ENCODE measurements around the gene BAG5.

Gene BAG5

DNA sequence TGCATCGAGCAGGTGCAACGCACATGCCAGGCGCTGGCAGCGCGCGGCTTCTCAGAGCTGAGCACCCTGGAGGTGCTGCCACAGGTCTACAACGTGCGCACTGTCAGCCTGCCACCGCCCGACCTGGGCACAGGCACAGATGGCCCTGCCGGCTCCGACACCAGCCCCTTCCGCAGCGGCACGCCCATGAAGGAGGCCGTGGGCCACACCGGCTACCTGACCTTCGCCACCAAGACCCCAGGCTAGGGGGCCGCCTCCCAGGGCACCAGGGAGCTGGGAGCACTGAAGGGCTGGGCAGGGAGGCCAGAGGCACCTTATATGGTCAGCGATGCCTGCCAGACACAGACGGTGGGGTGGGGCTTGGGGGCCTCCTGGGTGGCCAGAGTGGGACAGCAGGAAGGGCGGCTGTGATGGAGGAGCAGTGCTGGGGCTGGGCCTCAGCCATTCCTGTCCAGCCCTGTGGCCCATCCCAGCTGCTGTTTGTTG, 27.8 kb downstream of the BAG5 start:
- H3K79me2 ChIP-seq (ENCODE audit: insufficient read depth, low read length): peaks cover 16% of the 10 kb centered on the region; the same call in 1 of the 2 replicates
- H4K20me1 ChIP-seq (ENCODE audit: insufficient read depth, low read length, poor library complexity, severe bottlenecking): peaks cover 8% of the 10 kb centered on the region
- TF ChIP-seq EZH2phosphoT487 (IDR thresholded peaks at IDR 0.05; ENCODE audit: borderline replicate concordance): no peak
- TF ChIP-seq, protein P1, sequence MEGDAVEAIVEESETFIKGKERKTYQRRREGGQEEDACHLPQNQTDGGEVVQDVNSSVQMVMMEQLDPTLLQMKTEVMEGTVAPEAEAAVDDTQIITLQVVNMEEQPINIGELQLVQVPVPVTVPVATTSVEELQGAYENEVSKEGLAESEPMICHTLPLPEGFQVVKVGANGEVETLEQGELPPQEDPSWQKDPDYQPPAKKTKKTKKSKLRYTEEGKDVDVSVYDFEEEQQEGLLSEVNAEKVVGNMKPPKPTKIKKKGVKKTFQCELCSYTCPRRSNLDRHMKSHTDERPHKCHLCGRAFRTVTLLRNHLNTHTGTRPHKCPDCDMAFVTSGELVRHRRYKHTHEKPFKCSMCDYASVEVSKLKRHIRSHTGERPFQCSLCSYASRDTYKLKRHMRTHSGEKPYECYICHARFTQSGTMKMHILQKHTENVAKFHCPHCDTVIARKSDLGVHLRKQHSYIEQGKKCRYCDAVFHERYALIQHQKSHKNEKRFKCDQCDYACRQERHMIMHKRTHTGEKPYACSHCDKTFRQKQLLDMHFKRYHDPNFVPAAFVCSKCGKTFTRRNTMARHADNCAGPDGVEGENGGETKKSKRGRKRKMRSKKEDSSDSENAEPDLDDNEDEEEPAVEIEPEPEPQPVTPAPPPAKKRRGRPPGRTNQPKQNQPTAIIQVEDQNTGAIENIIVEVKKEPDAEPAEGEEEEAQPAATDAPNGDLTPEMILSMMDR (conservative IDR thresholded peaks at IDR 0.05; ENCODE audit: low read length): no peak
- no peaks in the 10 kb centered on the region for H3K36me3 ChIP-seq (ENCODE audit: insufficient read depth, low read length)
- no peaks in the 10 kb centered on the region for H3K27me3 ChIP-seq (ENCODE audit: insufficient read depth, low read length, poor library complexity, severe bottlenecking)
- peaks cover 5% of the 10 kb centered on the region for H3K4me1 ChIP-seq (ENCODE audit: insufficient read depth, low read length, poor library complexity, severe bottlenecking)
- H3F3A ChIP-seq (ENCODE audit: low read depth): no peaks in the 10 kb centered on the region
- no peaks in the 10 kb centered on the region for H3K9me2 ChIP-seq (replicated peaks; ENCODE audit: low read depth, low read length)
- H3K4me3 ChIP-seq (ENCODE audit: low read length, poor library complexity, severe bottlenecking): no peak overlapping the region
- H3K9ac ChIP-seq (ENCODE audit: low read depth, low read length, poor library complexity, severe bottlenecking): no peak overlapping the region
- no peaks in the 10 kb centered on the region for H3K9me3 ChIP-seq (ENCODE audit: insufficient read depth, low read depth, low read length)
- H3K4me2 ChIP-seq (ENCODE audit: low read depth, low read length, poor library complexity, severe bottlenecking): no peak overlapping the region
- H2AFZ ChIP-seq (ENCODE audit: low read length): no peak overlapping the region

GRCh38 chr14:103533999-103534575, 28.4 kb downstream of the BAG5 start:
- no peak overlapping the region for H2AFZ ChIP-seq (ENCODE audit: low read length)
- H3K9ac ChIP-seq (ENCODE audit: low read depth, low read length, poor library complexity, severe bottlenecking): no peak overlapping the region
- H3F3A ChIP-seq (ENCODE audit: low read depth): no peaks in the 10 kb centered on the region
- peaks cover 11% of the 10 kb centered on the region for H4K20me1 ChIP-seq (ENCODE audit: insufficient read depth, low read length, poor library complexity, severe bottlenecking)
- H3K4me1 ChIP-seq (ENCODE audit: insufficient read depth, low read length, poor library complexity, severe bottlenecking): peaks cover 5% of the 10 kb centered on the region
- peaks cover 20% of the 10 kb centered on the region; the same call in 1 of the 2 replicates for H3K79me2 ChIP-seq (ENCODE audit: insufficient read depth, low read length)
- no peak overlapping the region for H3K4me2 ChIP-seq (ENCODE audit: low read depth, low read length, poor library complexity, severe bottlenecking)
- H3K9me2 ChIP-seq (replicated peaks; ENCODE audit: low read depth, low read length): no peaks in the 10 kb centered on the region
- no peaks in the 10 kb centered on the region for H3K36me3 ChIP-seq (ENCODE audit: insufficient read depth, low read length)
- H3K9me3 ChIP-seq (ENCODE audit: insufficient read depth, low read depth, low read length): no peaks in the 10 kb centered on the region
- no peak overlapping the region for H3K4me3 ChIP-seq (ENCODE audit: low read length, poor library complexity, severe bottlenecking)
- no peaks in the 10 kb centered on the region for H3K27me3 ChIP-seq (ENCODE audit: insufficient read depth, low read length, poor library complexity, severe bottlenecking)
- TF ChIP-seq, protein P1 (conservative IDR thresholded peaks at IDR 0.05; ENCODE audit: low read length): no peak
- TF ChIP-seq EZH2phosphoT487 (IDR thresholded peaks at IDR 0.05; ENCODE audit: borderline replicate concordance): no peak

- H4K20me1 ChIP-seq (ENCODE audit: insufficient read depth, low read length, poor library complexity, severe bottlenecking): peaks cover 11% of the 10 kb centered on the region
- no peaks in the 10 kb centered on the region for H3K27me3 ChIP-seq (ENCODE audit: insufficient read depth, low read length, poor library complexity, severe bottlenecking)
- peaks cover 26% of the 10 kb centered on the region; the same call in 1 of the 2 replicates for H3K79me2 ChIP-seq (ENCODE audit: insufficient read depth, low read length)
- no peak overlapping the region for H3K4me2 ChIP-seq (ENCODE audit: low read depth, low read length, poor library complexity, severe bottlenecking)
- no peaks in the 10 kb centered on the region for H3K36me3 ChIP-seq (ENCODE audit: insufficient read depth, low read length)
- no peak overlapping the region for H3K4me3 ChIP-seq (ENCODE audit: low read length, poor library complexity, severe bottlenecking)
- TF ChIP-seq, protein P1 (conservative IDR thresholded peaks at IDR 0.05; ENCODE audit: low read length): no peak
- no peak for TF ChIP-seq EZH2phosphoT487 (IDR thresholded peaks at IDR 0.05; ENCODE audit: borderline replicate concordance)
- no peaks in the 10 kb centered on the region for H3F3A ChIP-seq (ENCODE audit: low read depth)
- H3K9ac ChIP-seq (ENCODE audit: low read depth, low read length, poor library complexity, severe bottlenecking): no peak overlapping the region
- H2AFZ ChIP-seq (ENCODE audit: low read length): no peak overlapping the region
- H3K4me1 ChIP-seq (ENCODE audit: insufficient read depth, low read length, poor library complexity, severe bottlenecking): peaks cover 10% of the 10 kb centered on the region
- H3K9me2 ChIP-seq (replicated peaks; ENCODE audit: low read depth, low read length): no peaks in the 10 kb centered on the region
- H3K9me3 ChIP-seq (ENCODE audit: insufficient read depth, low read depth, low read length): no peaks in the 10 kb centered on the region
Measured at GRCh38 chr14:103533137-103533998, 29.1 kb downstream of the BAG5 start.

Data from Loucy (cell line).